Calu3 (cell line): Measurements from ENCODE around the gene MT1E. TPM values are rescaled to one million over a fixed set of nuclear protein-coding genes. Genes with fewer than 3 reads are reported as not detected.

Source experiments
- BruUV-seq: library from RNA; stranded (reverse); fragments of 400-500 nt; replicated peaks from 2 replicates; lab custom pipeline; 2021; lab: Mats Ljungman, UMichigan
- CTCF ChIA-PET: fragments of 300-600 bp; sonication (Branson Sonifier 250); formaldehyde crosslinking; loops from one replicate; lab custom pipeline; 2022; ENCODE audit warnings: antibody characterized with exemption; lab: Charles Lee
- DNase-seq: peaks from one replicate; pipeline ENCODE4 v3.0.0; 2022
- H3K27ac Mint-ChIP-seq: one replicate; pipeline ENCODE4 v1.8.0; 2022; ENCODE audit warnings: mixed read lengths; ENCODE audit not compliant: unreplicated experiment
- H3K27me3 Mint-ChIP-seq: one replicate; pipeline ENCODE4 v1.8.0; 2022; ENCODE audit warnings: mixed read lengths; ENCODE audit not compliant: unreplicated experiment
- H3K36me3 Mint-ChIP-seq: one replicate; pipeline ENCODE4 v1.8.0; 2022; ENCODE audit warnings: mild to moderate bottlenecking, moderate library complexity, mixed read lengths; ENCODE audit not compliant: insufficient read depth, unreplicated experiment
- H3K4me1 Mint-ChIP-seq: one replicate; pipeline ENCODE4 v1.8.0; 2022; ENCODE audit warnings: mild to moderate bottlenecking, low read depth, mixed read lengths; ENCODE audit not compliant: unreplicated experiment
- H3K4me3 Mint-ChIP-seq: one replicate; pipeline ENCODE4 v1.8.0; 2022; ENCODE audit warnings: mild to moderate bottlenecking, low read depth, moderate library complexity, mixed read lengths; ENCODE audit not compliant: unreplicated experiment
- H3K9me3 Mint-ChIP-seq: one replicate; pipeline ENCODE4 v1.8.0; 2022; ENCODE audit warnings: low read depth, mixed read lengths; ENCODE audit not compliant: unreplicated experiment
- CTCF ChIP-seq: fragments of 200-600 bp; IDR thresholded peaks from one replicate; pipeline ENCODE4 v1.8.0; 2022; ENCODE audit warnings: antibody characterized with exemption; ENCODE audit not compliant: unreplicated experiment
- intact Hi-C: fragments of 100-400 bp; cut with micrococcal nuclease; formaldehyde crosslinking; loops from one replicate; pipeline ENCODE4 v1.10.0; 2022; ENCODE audit not compliant: unreplicated experiment
- total RNA-seq: library from RNA; stranded (reverse); gene quantifications from 2 replicates; pipeline ENCODE4 v1.2.3, GENCODE V29; 2022

Gene MT1E
- total RNA-seq, 1 experiment from 2014 or later: not detected

GRCh38 chr16:56606071-56606475 is 19.5 kb upstream of the MT1E start:
- no peak overlapping the region for H3K27ac Mint-ChIP-seq
- no TSS peak for BruUV-seq
- CTCF ChIA-PET: interaction anchor here (1.2 to 4.2 kb wide), 2 partner anchors 24 to 95 kb away, joined by 4 to 71 read pairs; no protein-coding TSS in a partner anchor

GRCh38 chr16:56606476-56607108 is 19.0 kb upstream of the MT1E start:
- peaks cover 11% of the 10 kb centered on the region for H3K27me3 Mint-ChIP-seq
- no peak overlapping the region for H3K27ac Mint-ChIP-seq
- no peak overlapping the region for H3K4me3 Mint-ChIP-seq
- no peaks in the 10 kb centered on the region for H3K9me3 Mint-ChIP-seq
- peaks cover 39% of the 10 kb centered on the region for H3K4me1 Mint-ChIP-seq
- intact Hi-C loops: no loop called here
- no peak for TF ChIP-seq CTCF
- no TSS peak for BruUV-seq
- CTCF ChIA-PET: interaction anchor here (1.2 to 4.2 kb wide), 2 partner anchors 23 to 95 kb away, joined by 4 to 71 read pairs; no protein-coding TSS in a partner anchor
- H3K36me3 Mint-ChIP-seq: peaks cover 18% of the 10 kb centered on the region
- DNase-seq: no peak

More at GRCh38 chr16:56606071-56606475, 19.5 kb upstream of the MT1E start:
- H3K4me1 Mint-ChIP-seq: peaks cover 34% of the 10 kb centered on the region
- intact Hi-C loops: no loop called here
- peaks cover 16% of the 10 kb centered on the region for H3K27me3 Mint-ChIP-seq
- peaks cover 18% of the 10 kb centered on the region for H3K36me3 Mint-ChIP-seq
- no peak for DNase-seq
- TF ChIP-seq CTCF: no peak
- no peak overlapping the region for H3K4me3 Mint-ChIP-seq
- H3K9me3 Mint-ChIP-seq: no peaks in the 10 kb centered on the region

- BruUV-seq: no TSS peak
- H3K4me1 Mint-ChIP-seq: peaks cover 40% of the 10 kb centered on the region
- DNase-seq: no peak
- H3K36me3 Mint-ChIP-seq: peaks cover 18% of the 10 kb centered on the region
- CTCF ChIA-PET: no interaction called here
- H3K4me3 Mint-ChIP-seq: no peak overlapping the region
- intact Hi-C loops: no loop called here
- no peaks in the 10 kb centered on the region for H3K9me3 Mint-ChIP-seq
- TF ChIP-seq CTCF: no peak
- H3K27ac Mint-ChIP-seq: no peak overlapping the region
- peaks cover 5% of the 10 kb centered on the region for H3K27me3 Mint-ChIP-seq
Measured at GRCh38 chr16:56607109-56607618, 18.4 kb upstream of the MT1E start.

- Mint-ChIP-seq H3K4me1 (peaks cover 40% of the 10 kb centered on the region), H3K9me3 (no peaks in the 10 kb centered on the region), H3K36me3 (peaks cover 18% of the 10 kb centered on the region), H3K27ac (no peak overlapping the region), H3K27me3 (peaks cover under 1% of the 10 kb centered on the region), H3K4me3 (peak overlapping the region; percentile 80)
- TF ChIP-seq CTCF: no peak
- CTCF ChIA-PET: interaction anchor here (1.1 to 1.8 kb wide), 2 partner anchors 18 to 94 kb away, joined by 6 to 9 read pairs; partner anchors contain the start of gene MT1E
- DNase-seq: no peak
- no TSS peak for BruUV-seq
- intact Hi-C loops: no loop called here
Measured at GRCh38 chr16:56607675-56608042, 17.9 kb upstream of the MT1E start.
